HepG2 (cell line): ENCODE data around the gene ANAPC16. TPM values are rescaled to one million over a fixed set of nuclear protein-coding genes. Genes with fewer than 3 reads are reported as not detected.

Source experiments
- BRF2 ChIP-seq: sonication (generic); formaldehyde crosslinking; IDR thresholded peaks from 2 replicates; pipeline ENCODE4 v1.8.1; 2022; ENCODE audit warnings: mild to moderate bottlenecking, missing genetic modification reagents
- ETV5 ChIP-seq: IDR thresholded peaks from 2 replicates; pipeline ENCODE4 v1.6.1; 2018; ENCODE audit warnings: missing biosample characterization, missing genetic modification reagents, inconsistent platforms, borderline replicate concordance
- FLYWCH1 ChIP-seq: sonication (generic); formaldehyde crosslinking; IDR thresholded peaks from 2 replicates; pipeline ENCODE4 v1.8.1; 2023; ENCODE audit warnings: mild to moderate bottlenecking, missing genetic modification reagents
- SP5 ChIP-seq: IDR thresholded peaks from 2 replicates; pipeline ENCODE4 v1.6.1; 2016; ENCODE audit warnings: low read depth, borderline replicate concordance
- SRSF9 ChIP-seq: fragments of 200-400 bp; formaldehyde crosslinking; IDR thresholded peaks from 2 replicates; pipeline ENCODE4 v1.6.1; 2018; ENCODE audit warnings: borderline replicate concordance, mild to moderate bottlenecking, low read depth, low read length; ENCODE audit not compliant: insufficient read depth, poor library complexity, severe bottlenecking
- ZFX ChIP-seq: sonication (generic); formaldehyde crosslinking; IDR thresholded peaks from 2 replicates; pipeline ENCODE4 v1.4.0; 2020; ENCODE audit warnings: mild to moderate bottlenecking, low read depth, missing genetic modification reagents, moderate library complexity
- ZNF160 ChIP-seq: sonication (generic); formaldehyde crosslinking; IDR thresholded peaks from 2 replicates; pipeline ENCODE4 v1.8.0; 2022; ENCODE audit warnings: mild to moderate bottlenecking, inconsistent platforms, missing genetic modification reagents
- ZNF552 ChIP-seq: sonication (generic); formaldehyde crosslinking; IDR thresholded peaks from 2 replicates; pipeline ENCODE4 v1.9.0; 2022; ENCODE audit warnings: missing genetic modification reagents, mild to moderate bottlenecking, borderline replicate concordance
- ZNF556 ChIP-seq: sonication (generic); formaldehyde crosslinking; IDR thresholded peaks from 2 replicates; pipeline ENCODE4 v1.4.0; 2020; ENCODE audit warnings: mild to moderate bottlenecking, missing genetic modification reagents, borderline replicate concordance
- ZNF597 ChIP-seq: sonication (generic); formaldehyde crosslinking; IDR thresholded peaks from 2 replicates; pipeline ENCODE4 v1.5.0; 2020; ENCODE audit warnings: missing genetic modification reagents
- ZNF749 ChIP-seq: sonication (generic); formaldehyde crosslinking; IDR thresholded peaks from 2 replicates; pipeline ENCODE4 v1.8.0; 2022; ENCODE audit warnings: mild to moderate bottlenecking, missing genetic modification reagents, moderate library complexity, borderline replicate concordance
- ZNF761 ChIP-seq: sonication (generic); formaldehyde crosslinking; conservative IDR thresholded peaks from 2 replicates; pipeline ENCODE4 v1.4.0; 2020; ENCODE audit warnings: mild to moderate bottlenecking, missing genetic modification reagents
- polyA plus RNA-seq, 8 experiments: library from polyadenylated mRNA; depleted of rRNA in 3 of 8; stranded (reverse) in 7 of 8; unstranded in 1 of 8; fragments of >200 nt; fragmentation: Illumina TruSeq in 4 of 8; extraction: Trizol in 4 of 8; gene quantifications; 2 replicates each; pipeline versions ENCODE4 v1.2.1 to v1.2.3, GENCODE V29; 2011 to 2016; ENCODE audit warnings: low read depth in 4 of 8, missing spikeins in 1 of 8, mixed read lengths in 1 of 8; ENCODE audit not compliant: insufficient read depth in 1 of 8
- total RNA-seq, 5 experiments: library from RNA; depleted of rRNA; stranded (reverse); fragments of >200 nt; fragmentation: Illumina TruSeq; extraction: Trizol; gene quantifications; 2 replicates each; pipeline ENCODE4 v1.2.3, GENCODE V29; 2016; ENCODE audit warnings: low read depth in 1 of 5
- TF ChIP-seq, protein P1 (sequence below), 2 experiments: sonication (generic) in 1 of 2; formaldehyde crosslinking in 1 of 2; IDR thresholded peaks; 2 replicates each; pipeline versions ENCODE4 v1.4.0 to v1.6.1; 2018 to 2020; ENCODE audit warnings: missing genetic modification reagents in 2 of 2, borderline replicate concordance in 1 of 2, low read depth in 1 of 2, mild to moderate bottlenecking in 1 of 2, missing biosample characterization in 1 of 2
- TF ChIP-seq, protein P2 (sequence below): sonication (generic); formaldehyde crosslinking; conservative IDR thresholded peaks from 2 replicates; pipeline ENCODE4 v1.4.0; 2020; ENCODE audit warnings: missing genetic modification reagents
- TF ChIP-seq, protein P3 (sequence below): sonication (generic); formaldehyde crosslinking; IDR thresholded peaks from 2 replicates; pipeline ENCODE4 v1.4.0; 2020; ENCODE audit warnings: missing genetic modification reagents
- TF ChIP-seq, protein P4 (sequence below): sonication (generic); formaldehyde crosslinking; IDR thresholded peaks from 2 replicates; pipeline ENCODE4 v1.8.1; 2023; ENCODE audit warnings: mild to moderate bottlenecking, inconsistent platforms, moderate library complexity, missing genetic modification reagents, borderline replicate concordance

Gene ANAPC16
- total and polyA plus RNA-seq, 2 of the 13 experiments (the other 11 are each of a cell fraction or from before 2014, with no cell fraction given) = 74.8 to 89.4 TPM

GRCh38 chr10:72273410-72274212, 57.8 kb downstream of the ANAPC16 start, which contains the start of gene DDIT4 (continued):
- TF ChIP-seq BRF2 = no peak
- peak; percentile 42; the same call in 1 of the 2 replicates for TF ChIP-seq ZNF552
- TF ChIP-seq, protein P1, sequence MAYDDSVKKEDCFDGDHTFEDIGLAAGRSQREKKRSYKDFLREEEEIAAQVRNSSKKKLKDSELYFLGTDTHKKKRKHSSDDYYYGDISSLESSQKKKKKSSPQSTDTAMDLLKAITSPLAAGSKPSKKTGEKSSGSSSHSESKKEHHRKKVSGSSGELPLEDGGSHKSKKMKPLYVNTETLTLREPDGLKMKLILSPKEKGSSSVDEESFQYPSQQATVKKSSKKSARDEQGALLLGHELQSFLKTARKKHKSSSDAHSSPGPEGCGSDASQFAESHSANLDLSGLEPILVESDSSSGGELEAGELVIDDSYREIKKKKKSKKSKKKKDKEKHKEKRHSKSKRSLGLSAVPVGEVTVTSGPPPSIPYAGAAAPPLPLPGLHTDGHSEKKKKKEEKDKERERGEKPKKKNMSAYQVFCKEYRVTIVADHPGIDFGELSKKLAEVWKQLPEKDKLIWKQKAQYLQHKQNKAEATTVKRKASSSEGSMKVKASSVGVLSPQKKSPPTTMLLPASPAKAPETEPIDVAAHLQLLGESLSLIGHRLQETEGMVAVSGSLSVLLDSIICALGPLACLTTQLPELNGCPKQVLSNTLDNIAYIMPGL (CRISPR knock-in tag; IDR thresholded peaks at IDR 0.05; ENCODE audit: borderline replicate concordance in 1 of 2, low read depth in 1 of 2) = peak; percentile 11 to 94; a peak in 3 of 4 replicates
- peak; percentile 91; the same call in 1 of the 2 replicates for TF ChIP-seq ZNF749 (CRISPR knock-in tag)
- no peak; the same call in 1 of the 2 replicates for TF ChIP-seq ZNF597
- TF ChIP-seq, protein P2, sequence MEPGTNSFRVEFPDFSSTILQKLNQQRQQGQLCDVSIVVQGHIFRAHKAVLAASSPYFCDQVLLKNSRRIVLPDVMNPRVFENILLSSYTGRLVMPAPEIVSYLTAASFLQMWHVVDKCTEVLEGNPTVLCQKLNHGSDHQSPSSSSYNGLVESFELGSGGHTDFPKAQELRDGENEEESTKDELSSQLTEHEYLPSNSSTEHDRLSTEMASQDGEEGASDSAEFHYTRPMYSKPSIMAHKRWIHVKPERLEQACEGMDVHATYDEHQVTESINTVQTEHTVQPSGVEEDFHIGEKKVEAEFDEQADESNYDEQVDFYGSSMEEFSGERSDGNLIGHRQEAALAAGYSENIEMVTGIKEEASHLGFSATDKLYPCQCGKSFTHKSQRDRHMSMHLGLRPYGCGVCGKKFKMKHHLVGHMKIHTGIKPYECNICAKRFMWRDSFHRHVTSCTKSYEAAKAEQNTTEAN (CRISPR knock-in tag) = peak; percentile 71; the same call in 1 of the 2 replicates
- peak; percentile 67 for TF ChIP-seq ETV5
- 0 out of 2 replicates have a peak, but pooled peaks have one; percentile 65 for TF ChIP-seq ZNF160
- TF ChIP-seq ZNF556 (CRISPR knock-in tag) = peak; percentile 39; the same call in 1 of the 2 replicates
- no peak for TF ChIP-seq FLYWCH1 (CRISPR knock-in tag)
- peak; percentile 78 for TF ChIP-seq ZFX (CRISPR knock-in tag)
- peak; percentile 75 for TF ChIP-seq ZNF761 (CRISPR knock-in tag)
- TF ChIP-seq, protein P3, sequence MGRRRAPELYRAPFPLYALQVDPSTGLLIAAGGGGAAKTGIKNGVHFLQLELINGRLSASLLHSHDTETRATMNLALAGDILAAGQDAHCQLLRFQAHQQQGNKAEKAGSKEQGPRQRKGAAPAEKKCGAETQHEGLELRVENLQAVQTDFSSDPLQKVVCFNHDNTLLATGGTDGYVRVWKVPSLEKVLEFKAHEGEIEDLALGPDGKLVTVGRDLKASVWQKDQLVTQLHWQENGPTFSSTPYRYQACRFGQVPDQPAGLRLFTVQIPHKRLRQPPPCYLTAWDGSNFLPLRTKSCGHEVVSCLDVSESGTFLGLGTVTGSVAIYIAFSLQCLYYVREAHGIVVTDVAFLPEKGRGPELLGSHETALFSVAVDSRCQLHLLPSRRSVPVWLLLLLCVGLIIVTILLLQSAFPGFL = 0 out of 2 replicates have a peak, but pooled peaks have one; percentile 68
- no peak for TF ChIP-seq SRSF9
- TF ChIP-seq, protein P4, sequence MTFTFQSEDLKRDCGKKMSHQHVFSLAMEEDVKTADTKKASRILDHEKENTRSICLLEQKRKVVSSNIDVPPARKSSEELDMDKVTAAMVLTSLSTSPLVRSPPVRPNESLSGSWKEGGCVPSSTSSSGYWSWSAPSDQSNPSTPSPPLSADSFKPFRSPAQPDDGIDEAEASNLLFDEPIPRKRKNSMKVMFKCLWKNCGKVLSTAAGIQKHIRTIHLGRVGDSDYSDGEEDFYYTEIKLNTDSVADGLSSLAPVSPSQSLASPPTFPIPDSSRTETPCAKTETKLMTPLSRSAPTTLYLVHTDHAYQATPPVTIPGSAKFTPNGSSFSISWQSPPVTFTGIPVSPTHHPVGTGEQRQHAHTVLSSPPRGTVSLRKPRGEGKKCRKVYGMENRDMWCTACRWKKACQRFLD (CRISPR knock-in tag) = peak; percentile 81; the same call in 1 of the 2 replicates
- peak; percentile 81 for TF ChIP-seq SP5
